Posterior cingulate gyrus (tissue), 11 donors: ENCODE results near the gene TC2N.

Experiments
- DNase-seq, 10 donors: peaks; one replicate each; pipeline versions ENCODE4 v3.0.0 to v3.0.0-alpha.2; 2020 to 2021; ENCODE audit warnings: mixed read lengths in 3 of 10
- intact Hi-C: fragments of 100-400 bp; cut with DNase I; formaldehyde crosslinking; loops from one replicate; pipeline ENCODE4 v1.15.1; 2023

Gene TC2N

GRCh38 chr14:91731018-91731417 lies 136.3 kb downstream of the TC2N start:
- intact Hi-C loops = no loop called here
- no peak for DNase-seq

- intact Hi-C loops = no loop called here
- no peak for DNase-seq
Measured at GRCh38 chr14:91729756-91730155, 137.6 kb downstream of the TC2N start.
